Hepatocyte (in vitro differentiated cells): ENCODE measurements around the gene C9orf152. TPM values are rescaled to one million over a fixed set of nuclear protein-coding genes. Genes with fewer than 3 reads are reported as not detected.

ENCODE experiments used
- DNase-seq: peaks from one replicate; pipeline ENCODE4 v3.0.0-alpha.2; 2016; ENCODE audit warnings: low spot score
- H2AFZ ChIP-seq: fragments of 200-600 bp; sonication (generic); 2 replicates; pipeline ENCODE4 v1.6.0; 2016; ENCODE audit warnings: antibody characterized with exemption, mild to moderate bottlenecking
- H3K27ac ChIP-seq: fragments of 200-600 bp; sonication (generic); 2 replicates; pipeline ENCODE4 v1.5.1; 2016; ENCODE audit warnings: mild to moderate bottlenecking
- H3K27me3 ChIP-seq: fragments of 200-600 bp; sonication (generic); 2 replicates; pipeline ENCODE4 v1.6.1; 2016
- H3K36me3 ChIP-seq: fragments of 200-600 bp; sonication (generic); replicated peaks from 2 replicates; pipeline ENCODE4 v1.5.1; 2016; ENCODE audit warnings: low read depth; ENCODE audit not compliant: insufficient read depth
- H3K4me1 ChIP-seq: fragments of 200-600 bp; sonication (generic); 2 replicates; pipeline ENCODE4 v1.5.1; 2016; ENCODE audit warnings: mild to moderate bottlenecking, moderate library complexity; ENCODE audit not compliant: insufficient read depth
- H3K4me2 ChIP-seq: fragments of 200-600 bp; sonication (generic); 2 replicates; pipeline ENCODE4 v1.6.0; 2016
- H3K4me3 ChIP-seq: fragments of 200-600 bp; sonication (generic); 2 replicates; pipeline ENCODE4 v1.5.1; 2016; ENCODE audit warnings: mild to moderate bottlenecking
- H3K79me2 ChIP-seq: fragments of 200-600 bp; sonication (generic); 2 replicates; pipeline ENCODE4 v1.6.0; 2017; ENCODE audit warnings: mild to moderate bottlenecking
- H3K9me2 ChIP-seq: fragments of 200-600 bp; sonication (generic); replicated peaks from 2 replicates; pipeline ENCODE4 v1.6.0; 2017; ENCODE audit warnings: mild to moderate bottlenecking; ENCODE audit not compliant: insufficient read depth
- H3K9me3 ChIP-seq: fragments of 200-600 bp; sonication (generic); 2 replicates; pipeline ENCODE4 v1.5.1; 2016; ENCODE audit warnings: low read depth, mild to moderate bottlenecking
- H4K20me1 ChIP-seq: fragments of 200-600 bp; sonication (generic); 2 replicates; pipeline ENCODE4 v1.6.0; 2016; ENCODE audit warnings: mild to moderate bottlenecking; ENCODE audit not compliant: insufficient read depth, poor library complexity, severe bottlenecking
- CTCF ChIP-seq: fragments of 200-600 bp; sonication (generic); IDR thresholded peaks from 2 replicates; pipeline ENCODE4 v1.5.1; 2016; ENCODE audit warnings: antibody characterized with exemption, mild to moderate bottlenecking; ENCODE audit not compliant: poor library complexity
- EZH2 ChIP-seq: fragments of 200-600 bp; sonication (generic); IDR thresholded peaks from 2 replicates; pipeline ENCODE4 v1.6.1; 2016; ENCODE audit warnings: antibody characterized with exemption, mild to moderate bottlenecking, borderline replicate concordance
- EZH2phosphoT487 ChIP-seq: fragments of 200-600 bp; sonication (generic); IDR thresholded peaks from one replicate; pipeline ENCODE4 v1.6.1; 2018; ENCODE audit warnings: antibody characterized with exemption, mild to moderate bottlenecking, low read depth, moderate library complexity; ENCODE audit not compliant: unreplicated experiment, severe bottlenecking
- WGBS: methylation state at CpG from one replicate; pipeline ENCODE4 v1.1.6; 2016; ENCODE audit warnings: low lambda C conversion rate; ENCODE audit errors: missing lambda C conversion rate; 5-methylcytosine and 5-hydroxymethylcytosine counted together
- polyA plus RNA-seq: library from polyadenylated mRNA; unstranded; fragments of >200 nt; fragmentation: Nextera tagmentation; extraction: Ambion mirVana; gene quantifications from 2 replicates; pipeline ENCODE4 v1.2.1, GENCODE V29; 2016
- total RNA-seq: library from RNA; depleted of rRNA; stranded (reverse); fragments of >200 nt; gene quantifications from 2 replicates; pipeline ENCODE4 v1.2.3, GENCODE V29; 2014

The C9orf152 gene
- total and polyA plus RNA-seq, 2 experiments from 2014 or later = 0.68 to 1.2 TPM

- WGBS = 1% methylated on average over 60 of the region's 81 CpGs
- Histone ChIP-seq H4K20me1 (peaks cover 25% of the 10 kb centered on the region), H3K4me2 (peak overlapping the region; percentile 88), H3K27me3 (no peaks in the 10 kb centered on the region), H3K4me3 (peak overlapping the region; percentile 92), H3K36me3 (no peaks in the 10 kb centered on the region), H3K79me2 (peaks cover 56% of the 10 kb centered on the region), H3K4me1 (peaks cover 13% of the 10 kb centered on the region), H3K9me2 (no peaks in the 10 kb centered on the region), H3K27ac (peak overlapping the region; percentile 97), H3K9me3 (no peaks in the 10 kb centered on the region), H2AFZ (peak overlapping the region; percentile 64)
- DNase-seq = peak; percentile 79
- TF ChIP-seq EZH2phosphoT487 = no peak
- no peak for TF ChIP-seq CTCF
- TF ChIP-seq EZH2 = no peak
These were observed 47.8 kb upstream of the C9orf152 start for GRCh38 chr9:110255463-110256379.

- Histone ChIP-seq H4K20me1 (peaks cover 25% of the 10 kb centered on the region), H3K9me2 (no peaks in the 10 kb centered on the region), H3K4me2 (peak overlapping the region; percentile 88), H3K4me3 (peak overlapping the region; percentile 92), H2AFZ (peak overlapping the region; percentile 64), H3K79me2 (peaks cover 62% of the 10 kb centered on the region), H3K9me3 (no peaks in the 10 kb centered on the region), H3K27ac (peak overlapping the region; percentile 97), H3K4me1 (peaks cover 13% of the 10 kb centered on the region), H3K36me3 (no peaks in the 10 kb centered on the region), H3K27me3 (no peaks in the 10 kb centered on the region)
- no peak for DNase-seq
- WGBS = under 1% methylated on average over 17 of the region's 17 CpGs
- no peak for TF ChIP-seq EZH2phosphoT487
- TF ChIP-seq CTCF = no peak
- TF ChIP-seq EZH2 = no peak
These were observed 47.1 kb upstream of the C9orf152 start for GRCh38 chr9:110255034-110255462.

- H3K4me1 ChIP-seq = peaks cover 13% of the 10 kb centered on the region
- DNase-seq = no peak
- H3K79me2 ChIP-seq = peaks cover 68% of the 10 kb centered on the region
- no peaks in the 10 kb centered on the region for H3K36me3 ChIP-seq
- H4K20me1 ChIP-seq = peaks cover 25% of the 10 kb centered on the region
- TF ChIP-seq EZH2 = no peak
- no peak for TF ChIP-seq CTCF
- no peak for TF ChIP-seq EZH2phosphoT487
- H2AFZ ChIP-seq = no peak overlapping the region
- no peaks in the 10 kb centered on the region for H3K27me3 ChIP-seq
- H3K27ac ChIP-seq = peak overlapping the region; percentile 97
- no peaks in the 10 kb centered on the region for H3K9me2 ChIP-seq
- WGBS = 68% methylated on average over 2 of the region's 2 CpGs
- no peaks in the 10 kb centered on the region for H3K9me3 ChIP-seq
- H3K4me2 ChIP-seq = peak overlapping the region; percentile 88
- H3K4me3 ChIP-seq = peak overlapping the region; percentile 92
These were observed 46.5 kb upstream of the C9orf152 start for GRCh38 chr9:110254500-110254899.
